Measurements from ENCODE around the gene GPR78.

GPR78 gene

DNA sequence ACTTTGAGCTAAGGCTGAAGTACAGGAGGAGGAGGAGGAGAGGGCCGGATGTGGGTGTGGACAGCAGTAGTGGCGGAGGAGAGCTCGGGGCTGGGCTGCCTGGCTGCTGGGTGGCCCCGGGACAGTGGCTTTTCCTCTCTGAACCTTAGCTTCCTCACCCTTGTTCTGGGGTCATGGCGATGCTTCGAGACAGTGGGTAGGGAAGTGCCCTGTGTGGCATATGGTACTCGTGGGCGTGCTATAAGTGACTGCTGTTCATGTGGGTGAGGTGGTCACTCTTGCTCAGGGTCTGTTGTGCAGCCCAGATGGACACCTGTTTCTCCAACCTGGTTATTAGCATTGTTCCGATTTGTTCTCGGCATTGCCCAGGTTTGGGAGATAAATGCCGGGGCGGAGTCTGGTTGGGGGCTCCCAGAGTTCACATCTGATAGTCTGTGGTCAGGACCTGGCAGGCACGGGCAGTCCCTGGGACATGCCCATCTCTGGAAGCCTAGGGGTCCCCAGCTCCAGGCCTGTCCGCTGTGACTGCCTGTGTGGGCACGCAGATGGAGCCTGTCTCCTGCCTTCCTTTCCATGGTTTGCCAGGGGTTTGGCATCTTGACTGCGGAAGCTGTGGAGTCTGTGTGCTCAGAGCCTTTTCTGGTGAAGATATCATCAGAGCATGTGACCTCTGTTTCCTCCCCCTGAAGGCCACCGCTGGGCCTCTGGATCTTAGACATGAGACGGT is 7.4 kb downstream of the GPR78 start:
- no peak for DNase-seq

DNA sequence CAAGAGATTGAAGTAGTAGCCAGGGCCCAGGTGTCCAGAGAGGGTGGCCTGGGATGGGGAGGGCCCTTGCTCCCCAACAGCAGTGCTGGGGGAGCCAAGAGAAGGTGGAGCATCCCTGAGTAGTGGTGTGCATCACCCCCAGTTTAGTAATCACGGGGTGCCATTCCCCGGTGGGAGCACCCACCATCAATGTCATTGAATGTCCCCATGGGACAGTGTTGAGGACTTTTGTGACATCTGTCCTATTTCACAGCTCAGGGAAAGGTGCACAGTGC is 7.9 kb downstream of the GPR78 start:
- no peak for DNase-seq

GRCh38 chr4:8589336-8589735 is 9.1 kb downstream of the GPR78 start:
- DNase-seq = no peak

DNA sequence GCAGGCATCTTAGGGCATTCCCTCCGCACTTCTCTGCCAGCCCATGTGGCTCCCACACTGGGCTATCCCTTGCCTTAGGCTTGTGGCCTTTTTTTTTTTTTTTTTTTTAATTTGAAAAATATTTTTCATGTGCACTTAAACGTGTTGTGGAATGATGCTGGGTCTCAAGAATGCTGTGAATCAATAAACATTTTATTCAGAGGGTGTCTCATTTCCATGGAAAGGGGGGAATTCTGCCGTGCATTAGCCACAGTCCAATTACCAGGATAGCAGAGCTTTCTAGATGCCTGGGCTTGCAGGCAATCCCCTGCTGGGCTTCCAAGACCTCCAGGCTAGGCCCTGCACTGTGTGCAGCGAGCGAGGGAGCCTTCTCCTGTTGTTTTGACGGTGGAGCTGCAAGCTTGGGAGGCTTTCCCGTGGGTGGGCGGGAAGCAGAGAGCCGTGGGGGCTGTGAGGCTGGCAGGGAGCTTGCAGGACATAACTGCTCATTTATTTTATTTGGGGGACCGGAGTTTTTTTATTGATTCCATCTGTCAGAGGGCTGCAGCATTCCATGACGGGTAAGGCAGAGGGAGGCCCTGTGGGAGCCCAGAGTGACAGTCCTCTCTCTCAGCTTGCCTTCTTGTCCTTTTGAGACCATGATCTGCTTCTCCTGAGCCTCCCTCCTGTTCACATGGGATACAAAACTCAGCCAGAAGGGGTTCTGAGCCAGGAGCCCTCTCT is 9.8 kb downstream of the GPR78 start:
- DNase-seq = no peak

GRCh38 chr4:8590546-8590880 is 10.3 kb downstream of the GPR78 start:
- DNase-seq = no peak

DNA sequence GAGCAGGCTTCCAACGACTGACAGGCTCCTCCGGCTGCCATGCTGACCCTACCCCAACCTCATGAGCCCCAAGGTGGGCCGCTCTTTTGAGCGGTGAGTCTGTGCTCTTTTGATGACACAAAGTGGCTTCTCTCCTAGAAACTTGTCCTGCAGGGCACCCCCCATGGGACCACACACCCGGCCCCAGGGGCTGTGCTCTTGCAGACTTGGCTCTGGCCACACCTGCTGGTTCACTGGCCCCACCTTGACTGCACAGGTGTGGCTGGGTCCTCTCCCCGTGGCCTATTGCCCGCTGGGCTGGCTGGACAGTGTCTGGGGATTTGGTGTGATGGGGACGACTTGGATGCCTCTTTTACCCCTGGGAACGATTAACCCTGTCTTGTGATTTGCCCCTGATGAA is 10.9 kb downstream of the GPR78 start:
- DNase-seq = no peak

DNA sequence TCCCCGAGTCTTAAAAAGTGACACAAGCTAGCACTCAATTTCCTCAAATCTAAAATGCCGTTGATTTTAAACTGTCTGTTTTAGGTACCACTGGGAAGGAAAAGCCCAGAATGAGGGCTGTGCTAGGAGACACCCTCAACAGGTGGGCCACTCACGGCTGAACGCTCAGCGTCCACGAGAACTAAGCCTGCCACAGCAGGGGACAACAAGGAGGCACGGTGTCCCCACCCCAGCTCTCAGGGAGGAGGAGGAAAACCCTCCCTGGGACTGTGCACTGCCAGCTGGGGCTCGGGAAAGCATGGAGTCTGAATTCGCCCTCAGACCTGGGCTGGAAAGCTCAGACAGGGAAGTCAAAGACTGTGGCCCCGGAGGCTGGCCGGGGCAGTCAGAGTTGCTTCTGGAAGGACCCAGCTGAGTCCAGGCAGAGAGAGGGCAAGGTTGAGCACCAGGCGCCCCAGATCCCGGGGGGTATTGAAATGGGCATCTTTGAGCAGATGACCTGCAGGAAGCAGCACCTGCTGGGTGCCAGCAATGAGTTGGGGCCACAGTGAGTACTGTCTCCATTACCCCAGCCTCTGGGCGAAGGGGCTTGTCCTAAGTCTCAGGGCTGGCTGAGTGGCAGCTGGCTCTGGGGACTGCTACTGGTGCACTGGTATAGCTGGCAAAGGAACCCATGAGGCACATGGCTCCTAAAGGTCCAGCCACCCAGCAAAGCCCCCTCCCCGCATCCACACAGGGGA is 11.6 kb downstream of the GPR78 start:
- DNase-seq = no peak

GRCh38 chr4:8592366-8593263 is 12.4 kb downstream of the GPR78 start, which contains the start of gene CPZ:
TSS of gene CPZ (plus strand) at chr4:8592765. CDS start at chr4:8592834, 69 bp downstream.
- no peak for DNase-seq

GRCh38 chr4:8593264-8594096 is 13.3 kb downstream of the GPR78 start:
- DNase-seq = no peak

GRCh38 chr4:8594097-8595038 is 14.2 kb downstream of the GPR78 start:
- DNase-seq = no peak

GRCh38 chr4:8595237-8596087 is 15.3 kb downstream of the GPR78 start:
- DNase-seq = no peak

DNA sequence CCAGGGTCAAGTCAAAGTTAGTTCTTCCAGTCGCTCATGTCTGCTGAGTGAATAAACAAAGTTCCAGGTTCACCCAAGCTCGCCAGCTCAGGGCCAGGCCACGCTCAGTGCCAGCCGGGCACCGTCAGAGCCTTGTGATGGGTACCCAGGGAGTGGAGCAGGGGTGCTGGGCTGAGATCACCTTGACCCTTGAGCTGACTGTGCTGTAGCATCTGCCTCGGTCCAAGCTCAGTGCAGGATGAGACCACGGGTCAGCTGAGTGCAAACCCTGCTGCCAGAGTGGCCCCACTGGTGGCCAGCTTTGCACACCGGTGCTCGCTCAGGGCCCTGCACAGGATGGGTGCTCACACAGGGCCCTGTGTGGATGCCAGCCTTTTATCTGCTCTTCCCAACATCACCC is 16.7 kb downstream of the GPR78 start:
- DNase-seq = no peak

DNA sequence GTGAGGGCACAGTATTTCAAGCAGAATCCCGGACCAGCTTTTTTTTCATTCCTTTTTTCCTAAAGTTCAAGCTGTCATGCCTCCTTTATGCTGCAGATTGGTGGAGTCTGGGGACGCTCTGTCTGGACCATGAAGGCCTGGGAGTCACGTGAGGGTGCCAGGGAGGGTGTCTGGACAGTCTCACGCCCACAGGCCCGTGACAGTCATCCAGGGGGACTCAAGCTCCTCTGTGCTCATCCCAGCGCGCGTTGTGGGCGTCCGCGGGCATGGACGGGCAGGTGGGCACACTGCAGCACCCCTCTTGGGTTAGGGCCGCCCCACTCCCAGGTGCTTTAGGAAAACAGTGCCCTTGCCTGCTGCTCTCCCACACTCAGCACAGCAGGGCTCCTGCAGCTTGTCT is 17.1 kb downstream of the GPR78 start:
- no peak for DNase-seq

GRCh38 chr4:8597791-8598190 is 17.6 kb downstream of the GPR78 start:
- DNase-seq = no peak

DNA sequence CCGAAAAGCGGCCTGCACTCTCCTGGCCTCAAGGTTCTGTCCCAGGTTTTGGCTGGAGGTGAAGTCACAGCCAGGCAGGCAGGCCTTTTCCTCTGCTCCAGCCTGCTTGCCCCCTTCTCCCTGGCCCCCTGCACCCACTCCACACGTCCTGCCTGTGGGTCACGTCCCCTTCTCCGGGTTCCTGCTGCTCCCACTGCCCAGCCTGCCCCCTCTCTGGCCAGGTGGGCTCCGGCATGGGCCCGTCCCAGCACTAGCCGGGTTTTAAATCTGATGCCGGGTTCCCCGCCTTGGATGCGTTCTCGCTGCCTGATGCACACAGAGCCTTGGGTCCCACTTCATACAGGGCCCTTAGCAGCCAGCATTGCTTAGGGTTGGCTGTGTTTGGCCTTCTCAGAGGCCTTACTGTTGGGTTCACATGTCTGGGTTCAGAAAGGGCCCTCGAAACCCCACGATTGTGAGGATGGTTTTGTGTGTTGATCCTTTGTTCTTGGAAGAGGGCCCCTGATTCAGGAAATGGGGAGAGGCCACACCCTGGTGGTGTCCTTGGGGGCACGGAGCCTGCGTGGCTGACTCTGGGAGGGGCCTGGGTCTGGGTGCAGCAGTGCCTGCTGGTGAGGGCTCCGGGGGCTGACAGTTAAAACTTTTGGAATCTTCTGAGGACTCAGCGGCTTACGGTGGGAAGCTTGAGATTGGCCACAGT is 18.3 kb downstream of the GPR78 start:
- no peak for DNase-seq

- DNase-seq = no peak
Observed at GRCh38 chr4:8599091-8599460, 18.9 kb downstream of the GPR78 start.

GRCh38 chr4:8599657-8600056 is 19.5 kb downstream of the GPR78 start:
- no peak for DNase-seq

GRCh38 chr4:8600266-8600665 is 20.1 kb downstream of the GPR78 start:
- no peak for DNase-seq

DNA sequence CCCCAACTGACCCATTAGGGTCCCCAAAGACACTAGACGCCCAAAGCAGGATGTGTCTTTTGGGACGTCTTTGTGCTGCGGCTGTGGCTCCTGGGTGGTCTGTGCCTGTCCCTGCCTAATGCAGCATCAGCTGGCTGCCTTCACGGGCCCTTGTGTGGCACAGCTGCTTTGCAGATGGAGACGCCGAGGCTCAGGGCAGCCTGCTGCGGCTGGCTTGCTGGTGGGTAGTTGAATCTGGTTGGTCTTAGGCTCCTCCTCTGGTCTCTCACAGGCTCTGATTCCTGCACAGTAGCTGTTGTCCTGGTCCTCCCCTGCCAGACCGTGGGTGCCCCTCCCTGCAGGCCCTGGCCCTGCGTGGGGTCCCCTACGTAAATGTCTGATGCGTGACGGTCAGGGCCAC is 20.5 kb downstream of the GPR78 start:
- DNase-seq = no peak

DNA sequence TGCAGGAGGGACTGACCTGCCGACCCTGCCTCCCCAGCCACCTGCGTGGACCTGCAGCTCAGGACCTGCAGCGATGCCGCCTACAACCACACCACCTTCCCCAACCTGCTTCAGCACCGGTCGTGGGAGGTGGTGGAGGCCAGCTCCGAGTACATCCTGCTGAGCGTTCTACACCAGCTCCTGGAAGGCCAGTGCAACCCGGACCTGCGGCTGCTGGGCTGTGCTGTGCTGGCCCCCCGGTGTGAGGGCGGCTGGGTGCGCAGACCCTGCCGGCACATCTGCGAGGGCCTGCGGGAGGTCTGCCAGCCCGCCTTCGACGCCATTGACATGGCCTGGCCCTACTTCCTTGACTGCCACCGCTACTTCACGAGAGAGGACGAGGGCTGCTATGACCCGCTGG is 20.9 kb downstream of the GPR78 start:
- DNase-seq = no peak

All from stimulated activated naive CD4-positive, alpha-beta T cell treated with Interleukin-2 at 50 U/mL for 16 hours (primary cell).